Pancreas (tissue), 10 donors: ENCODE measurements around the gene SHANK2. TPM values are rescaled to one million over a fixed set of nuclear protein-coding genes. Genes with fewer than 3 reads are reported as not detected.

Experiments
- ATAC-seq, 4 donors: fragments of 200-7000 bp; cut with Tn5 transposase; one replicate each; pipeline versions ENCODE4 v1.8.0 to v1.9.1; 2020; ENCODE audit warnings: mild to moderate bottlenecking in 4 of 4, moderate library complexity in 4 of 4
- DNase-seq, 6 donors: peaks; one replicate each; pipeline ENCODE4 v3.0.0-alpha.2; 2020
- FAIRE-seq: peaks from 2 replicates; lab custom pipeline; 2012; peaks lifted over from hg19 to GRCh38; lab: Jason Lieb, UNC
- H3K27ac ChIP-seq, 4 donors: fragments of 200-600 bp; sonication (generic); 1 replicate in 3 of 4; 2 replicates in 1 of 4; pipeline versions ENCODE4 v1.5.0 to v1.8.0; 2020
- H3K27me3 ChIP-seq, 4 donors: fragments of 200-600 bp; one replicate each; pipeline ENCODE4 v1.8.0; 2021
- H3K36me3 ChIP-seq, 3 donors: fragments of 200-600 bp; sonication (generic) in 1 of 3; one replicate each; pipeline versions ENCODE4 v1.5.0 to v1.8.0; 2020 to 2021
- H3K4me1 ChIP-seq, 3 donors: fragments of 200-600 bp; one replicate each; pipeline ENCODE4 v1.8.0; 2021
- H3K4me3 ChIP-seq, 4 donors: fragments of 200-600 bp; sonication (generic) in 2 of 4; one replicate each; pipeline versions ENCODE4 v1.5.0 to v1.8.0; 2020 to 2021
- H3K9me3 ChIP-seq, 4 donors: fragments of 200-600 bp; one replicate each; pipeline ENCODE4 v1.8.0; 2021
- WGBS, 2 donors: extraction: QIAGEN DNeasy Blood & Tissue Kit; methylation state at CpG; one replicate each; pipeline ENCODE4 v1.1.7; 2013; 5-methylcytosine and 5-hydroxymethylcytosine counted together
- intact Hi-C, 3 donors: fragments of 100-400 bp; cut with DNase I; formaldehyde crosslinking; loops; one replicate each; pipeline versions ENCODE4 v1.11.1 to v1.14.2; 2022
- polyA plus RNA-seq, 2 donors: library from polyadenylated mRNA; stranded (reverse); fragments of 200-250 nt; gene quantifications; one replicate each; pipeline ENCODE4 v1.2.3, GENCODE V29; 2013
- total RNA-seq, 6 donors: library from RNA; stranded (reverse); fragmentation: NEBNext Ultra II Directional in 4 of 6; extraction: Animal tissue kit (Norgen Biotek cat#: 25700) in 4 of 6; gene quantifications; one replicate each; pipeline versions ENCODE4 v1.2.1 to v1.2.4, GENCODE V29; 2021 to 2023
- TF ChIP-seq, protein P1 (sequence below), 4 donors: fragments of 200-600 bp; sonication (generic) in 3 of 4; IDR thresholded peaks; one replicate each; pipeline versions ENCODE4 v1.5.0 to v1.8.0; 2021; ENCODE audit warnings: antibody characterized with exemption in 4 of 4
- donor health status: healthy with polysubstance abuse.
- donor health status: DM: no; HTN: no; CAD: no; lungs with moderate emphysema.
- donor health status: DM: no; HTN: no; CAD: no.
- donor health status: control.
- donor health status: control.
- donor health status: Bipolar disorder and iron deficiency.
- donor health status: DM: yes; HTN: yes; CAD: no.
- donor health status: DM: no; HTN: no; CAD: no.
- donor health status: DM: no; HTN: no; CAD: no.
- donor health status: DM: yes; HTN: yes; CAD: no.

The SHANK2 gene
- total and polyA plus RNA-seq, 8 donors = 8.4 to 44.9 (median 28.8) TPM

DNA sequence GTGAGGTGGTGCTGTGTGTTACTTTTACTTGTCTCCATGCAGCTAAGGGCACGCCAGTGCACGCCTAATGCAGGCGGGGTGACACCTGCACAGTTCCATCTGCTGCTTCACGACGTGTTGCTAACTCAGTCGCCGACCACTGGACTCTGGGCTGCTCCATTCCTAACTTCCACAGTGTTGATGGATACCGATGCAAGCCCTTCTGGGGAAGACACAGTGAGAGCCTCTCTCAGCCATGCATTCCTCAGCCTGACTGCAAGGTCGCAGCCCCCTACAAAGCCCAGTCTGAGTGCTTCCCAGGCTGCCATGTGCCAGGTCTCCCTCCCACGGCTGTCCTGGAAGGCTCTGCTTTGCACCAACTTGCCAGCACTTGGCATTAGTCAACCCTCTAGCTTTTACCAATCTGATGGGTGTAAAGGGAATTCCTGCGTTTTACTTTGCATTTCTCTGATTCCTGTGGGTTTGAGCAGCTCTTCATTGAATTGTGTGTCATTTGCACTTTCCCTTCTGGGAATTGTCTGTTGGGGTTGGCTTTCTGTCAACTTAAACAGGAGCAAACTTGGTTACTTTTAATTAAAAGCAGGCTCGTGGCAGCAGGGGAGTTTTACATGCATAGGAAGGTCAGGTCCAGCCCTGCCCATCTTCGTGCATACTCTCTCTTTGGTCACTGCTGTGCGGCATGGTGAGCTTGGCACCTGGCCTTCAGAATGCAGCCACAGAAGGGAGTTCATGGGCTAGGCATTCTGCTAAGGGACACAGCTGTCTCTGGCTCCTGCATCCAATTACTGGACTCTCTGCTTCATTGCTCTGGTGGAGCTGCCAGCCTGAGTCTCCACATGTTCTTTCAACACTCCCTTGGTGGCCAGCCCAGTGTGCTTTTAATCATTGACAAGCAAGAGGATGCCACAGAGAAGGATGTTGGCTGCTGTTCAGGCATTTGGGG is 34.6 kb upstream of the SHANK2 start:
- H3K4me3 ChIP-seq = no peak overlapping the region
- peaks cover 0 to 17% (median 9%) of the 10 kb centered on the region in 3 donors for H3K4me1 ChIP-seq
- intact Hi-C loops = no loop called here
- H3K36me3 ChIP-seq = no peaks in the 10 kb centered on the region
- 56 to 60% methylated on average over 14 of the region's 14 CpGs for WGBS, 2 donors
- no peaks in the 10 kb centered on the region for H3K27me3 ChIP-seq
- DNase-seq (peak in 4 of 6 donors; percentile 52 to 73 (median 57)), FAIRE-seq (no peak), ATAC-seq (peak; percentile 53 to 71 (median 69))
- TF ChIP-seq, protein P1, sequence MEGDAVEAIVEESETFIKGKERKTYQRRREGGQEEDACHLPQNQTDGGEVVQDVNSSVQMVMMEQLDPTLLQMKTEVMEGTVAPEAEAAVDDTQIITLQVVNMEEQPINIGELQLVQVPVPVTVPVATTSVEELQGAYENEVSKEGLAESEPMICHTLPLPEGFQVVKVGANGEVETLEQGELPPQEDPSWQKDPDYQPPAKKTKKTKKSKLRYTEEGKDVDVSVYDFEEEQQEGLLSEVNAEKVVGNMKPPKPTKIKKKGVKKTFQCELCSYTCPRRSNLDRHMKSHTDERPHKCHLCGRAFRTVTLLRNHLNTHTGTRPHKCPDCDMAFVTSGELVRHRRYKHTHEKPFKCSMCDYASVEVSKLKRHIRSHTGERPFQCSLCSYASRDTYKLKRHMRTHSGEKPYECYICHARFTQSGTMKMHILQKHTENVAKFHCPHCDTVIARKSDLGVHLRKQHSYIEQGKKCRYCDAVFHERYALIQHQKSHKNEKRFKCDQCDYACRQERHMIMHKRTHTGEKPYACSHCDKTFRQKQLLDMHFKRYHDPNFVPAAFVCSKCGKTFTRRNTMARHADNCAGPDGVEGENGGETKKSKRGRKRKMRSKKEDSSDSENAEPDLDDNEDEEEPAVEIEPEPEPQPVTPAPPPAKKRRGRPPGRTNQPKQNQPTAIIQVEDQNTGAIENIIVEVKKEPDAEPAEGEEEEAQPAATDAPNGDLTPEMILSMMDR (IDR thresholded peaks at IDR 0.05) = no peak
- H3K27ac ChIP-seq = peak overlapping the region; percentile 6 to 39 (median 28)
- H3K9me3 ChIP-seq = no peaks in the 10 kb centered on the region

DNA sequence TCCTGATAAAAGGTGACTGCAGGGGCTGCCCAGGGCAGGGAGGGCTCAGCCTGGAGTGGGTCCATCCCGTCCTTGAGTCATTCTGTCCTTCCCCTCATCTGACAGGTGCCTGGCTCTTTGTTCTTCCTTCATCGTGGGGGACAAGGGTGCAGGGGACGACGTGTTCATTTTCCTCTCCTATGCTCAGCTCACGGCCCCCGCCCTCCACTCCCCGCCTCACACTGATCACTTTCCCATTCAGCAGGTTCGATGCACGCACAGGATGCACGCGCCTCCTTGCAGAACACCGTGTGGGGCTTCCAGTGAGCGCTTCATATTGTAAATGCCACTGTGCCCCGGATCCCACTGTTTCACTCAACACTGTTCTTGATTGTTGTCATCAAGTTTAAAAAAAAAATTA is 32.7 kb upstream of the SHANK2 start:
- Histone ChIP-seq H3K4me3 (no peak overlapping the region), H3K27me3 (no peaks in the 10 kb centered on the region), H3K4me1 (peaks cover 0 to 17% (median 9%) of the 10 kb centered on the region in 3 donors), H3K9me3 (no peaks in the 10 kb centered on the region), H3K36me3 (no peaks in the 10 kb centered on the region), H3K27ac (peak overlapping the region; percentile 49 to 81 (median 78))
- TF ChIP-seq, protein P1 (IDR thresholded peaks at IDR 0.05) = no peak
- intact Hi-C loops = no loop called here
- 78 to 80% methylated on average over 14 of the region's 14 CpGs for WGBS, 2 donors
- DNase-seq (no peak), ATAC-seq (no peak), FAIRE-seq (no peak)

DNA sequence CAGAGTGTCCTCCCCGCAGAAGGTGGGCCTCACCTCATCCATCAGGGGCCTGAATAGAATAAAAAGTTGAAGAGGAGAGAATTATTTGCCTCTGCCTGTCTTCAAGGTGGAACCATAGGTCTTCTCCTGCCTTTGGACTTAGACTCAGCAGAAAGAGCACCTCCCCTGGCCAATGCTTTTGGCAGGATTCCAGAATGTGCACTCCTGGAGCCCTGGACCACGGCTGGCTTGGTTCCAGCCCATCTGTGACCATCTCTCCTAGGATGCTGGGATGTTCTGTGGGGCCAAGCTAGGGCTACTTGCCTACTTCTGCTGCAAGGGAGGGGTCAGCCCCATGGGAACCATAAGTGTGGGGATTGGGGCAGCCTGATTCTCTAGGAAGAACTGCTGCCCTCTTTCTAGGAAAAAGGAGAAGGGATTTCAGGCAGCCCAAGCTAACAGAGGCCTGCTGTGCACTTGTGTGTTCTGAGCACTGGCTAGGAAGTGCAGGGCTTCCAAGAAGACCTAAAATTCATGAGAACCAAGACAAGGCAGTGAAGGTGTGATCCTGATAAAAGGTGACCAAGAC is 32.2 kb upstream of the SHANK2 start:
- TF ChIP-seq, protein P1 (IDR thresholded peaks at IDR 0.05) = no peak
- Histone ChIP-seq H3K27ac (peak overlapping the region; percentile 49 to 81 (median 78)), H3K4me3 (peak overlapping the region in 2 of 4 donors; percentile 1 to 17), H3K9me3 (no peaks in the 10 kb centered on the region), H3K4me1 (peaks cover 0 to 17% (median 9%) of the 10 kb centered on the region in 3 donors), H3K36me3 (no peaks in the 10 kb centered on the region), H3K27me3 (no peaks in the 10 kb centered on the region)
- intact Hi-C loops = no loop called here
- 28 to 38% methylated on average over 2 of the region's 2 CpGs for WGBS, 2 donors
- peak in 3 of 4 donors; percentile 17 to 39 (median 27) for ATAC-seq
- peak in 3 of 6 donors; percentile 51 to 66 (median 63) for DNase-seq
- no peak for FAIRE-seq

DNA sequence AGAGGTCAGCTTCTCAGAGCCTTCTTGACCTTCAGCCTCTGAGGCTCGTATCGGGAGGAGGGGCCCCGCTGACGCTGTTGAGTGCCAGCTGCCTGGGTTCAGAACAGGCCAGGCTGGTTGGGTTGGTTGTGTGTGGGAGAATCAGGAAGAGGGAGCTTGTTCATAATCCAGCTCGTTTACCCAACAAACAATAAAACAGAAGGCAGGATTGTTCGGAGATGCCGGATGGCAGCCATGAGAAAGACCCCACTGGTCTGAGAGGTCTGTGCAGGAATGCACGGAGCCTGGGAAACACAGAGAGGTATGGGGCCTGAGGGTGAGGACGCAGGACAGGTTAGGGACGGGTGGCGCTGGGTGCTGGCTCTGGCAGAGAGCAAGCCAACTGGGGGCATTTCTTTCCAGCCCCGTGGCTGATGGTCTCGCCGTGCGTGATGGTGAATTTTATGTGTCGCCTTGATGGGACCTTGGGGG is 31.6 kb upstream of the SHANK2 start:
- FAIRE-seq (no peak), DNase-seq (peak; percentile 81 to 92 (median 86)), ATAC-seq (peak; percentile 86 to 92 (median 92))
- Histone ChIP-seq H3K9me3 (no peaks in the 10 kb centered on the region), H3K27ac (peak overlapping the region; percentile 49 to 81 (median 78)), H3K36me3 (no peaks in the 10 kb centered on the region), H3K4me3 (peak overlapping the region in 2 of 4 donors; percentile 1 to 17), H3K27me3 (no peaks in the 10 kb centered on the region), H3K4me1 (peaks cover 0 to 17% (median 9%) of the 10 kb centered on the region in 3 donors)
- TF ChIP-seq, protein P1 (IDR thresholded peaks at IDR 0.05) = no peak
- 17 to 23% methylated on average over 16 of the region's 16 CpGs for WGBS, 2 donors
- intact Hi-C loops = no loop called here
